NCI-H2227 (cell line): ENCODE results near the gene AANAT.

Source experiments
- DNase-seq: peaks from one replicate; lab custom pipeline; 2025; ENCODE audit not compliant: unreplicated experiment; lab: John Stamatoyannopoulos, UW

The AANAT gene

DNA sequence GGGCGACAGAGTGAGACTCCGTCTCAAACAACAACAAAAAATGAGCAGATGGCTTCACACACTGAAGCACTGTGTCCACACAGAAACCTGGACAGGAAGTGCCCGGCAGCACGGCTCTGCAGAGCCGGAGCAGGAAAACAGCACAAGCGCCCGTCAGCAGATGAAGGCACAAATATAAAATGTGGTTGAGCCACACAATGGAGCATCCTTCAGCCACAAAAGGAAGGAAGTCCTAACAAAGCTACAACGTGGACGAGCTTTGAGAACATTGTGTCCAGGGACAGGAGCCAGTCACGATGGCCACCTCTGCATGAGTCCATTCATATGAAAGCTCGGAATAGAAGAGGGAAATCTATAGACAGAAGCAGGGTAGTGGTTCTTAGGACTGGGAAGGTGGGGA is 18.2 kb downstream of the AANAT start:
- no peak for DNase-seq

DNA sequence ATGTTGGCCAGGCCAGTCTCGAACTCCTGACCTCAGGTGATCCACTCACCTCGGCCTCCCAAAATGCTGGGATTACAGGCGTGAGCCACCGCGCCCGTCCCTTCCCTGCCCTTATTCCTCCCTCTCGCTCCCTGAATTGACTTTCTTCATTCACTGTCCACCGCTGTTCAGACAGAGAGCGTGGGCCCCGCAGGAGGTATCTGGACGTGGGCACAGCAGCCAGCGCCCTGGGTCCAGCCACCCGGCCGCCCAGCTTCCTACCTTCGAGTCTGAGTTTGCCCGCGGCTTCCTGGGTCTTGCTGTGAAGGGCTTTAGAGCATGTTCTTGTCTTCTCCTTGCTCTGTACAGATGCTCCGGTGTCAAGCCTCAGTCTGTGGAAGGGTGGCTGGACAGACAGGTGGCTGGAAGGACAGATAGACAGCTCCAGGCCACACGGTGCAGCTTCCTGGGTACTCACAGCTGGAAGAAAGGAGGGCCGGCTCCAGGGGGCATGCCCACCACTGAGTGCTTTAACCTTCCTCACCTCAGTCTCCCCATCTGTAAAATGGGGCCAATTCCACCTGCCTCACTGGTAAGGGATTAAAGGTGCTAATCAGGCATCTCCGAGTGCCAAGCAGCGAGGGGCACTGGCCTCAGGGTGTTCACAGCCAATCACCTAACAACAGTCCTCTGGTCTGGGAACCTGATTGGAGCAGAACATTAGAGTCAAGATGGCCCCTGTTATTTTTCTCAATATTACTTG is 20.2 kb downstream of the AANAT start:
- DNase-seq: no peak

DNA sequence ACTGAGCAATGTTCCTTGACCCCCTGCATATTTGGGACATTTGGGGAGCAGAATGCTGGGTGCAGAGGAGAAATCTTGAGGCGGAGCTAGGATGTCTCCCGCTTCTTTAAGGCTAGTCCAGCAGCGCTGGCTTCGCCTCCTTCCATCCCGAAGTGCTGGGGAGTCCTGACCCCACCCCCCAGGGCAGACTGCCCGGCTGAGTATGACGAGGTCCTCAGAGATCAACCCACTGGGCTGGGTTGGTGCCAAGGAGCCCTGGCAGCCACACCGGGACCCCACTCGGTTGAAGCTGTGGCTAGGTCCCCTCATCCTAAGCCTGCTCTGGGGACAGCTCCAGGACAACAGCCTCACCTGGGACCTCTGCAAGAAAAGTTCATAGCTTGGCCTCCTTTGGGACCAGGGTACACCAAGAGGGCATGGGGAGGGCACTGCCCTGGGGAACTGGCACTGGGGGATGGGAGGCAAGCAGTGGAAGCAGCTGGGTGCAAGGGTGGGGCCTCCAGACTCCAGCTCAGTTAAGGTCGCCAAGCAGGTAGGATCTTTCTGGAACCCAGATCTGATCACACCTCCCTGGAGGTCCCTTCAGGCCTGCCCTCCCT is 22.8 kb downstream of the AANAT start:
- no peak for DNase-seq

DNA sequence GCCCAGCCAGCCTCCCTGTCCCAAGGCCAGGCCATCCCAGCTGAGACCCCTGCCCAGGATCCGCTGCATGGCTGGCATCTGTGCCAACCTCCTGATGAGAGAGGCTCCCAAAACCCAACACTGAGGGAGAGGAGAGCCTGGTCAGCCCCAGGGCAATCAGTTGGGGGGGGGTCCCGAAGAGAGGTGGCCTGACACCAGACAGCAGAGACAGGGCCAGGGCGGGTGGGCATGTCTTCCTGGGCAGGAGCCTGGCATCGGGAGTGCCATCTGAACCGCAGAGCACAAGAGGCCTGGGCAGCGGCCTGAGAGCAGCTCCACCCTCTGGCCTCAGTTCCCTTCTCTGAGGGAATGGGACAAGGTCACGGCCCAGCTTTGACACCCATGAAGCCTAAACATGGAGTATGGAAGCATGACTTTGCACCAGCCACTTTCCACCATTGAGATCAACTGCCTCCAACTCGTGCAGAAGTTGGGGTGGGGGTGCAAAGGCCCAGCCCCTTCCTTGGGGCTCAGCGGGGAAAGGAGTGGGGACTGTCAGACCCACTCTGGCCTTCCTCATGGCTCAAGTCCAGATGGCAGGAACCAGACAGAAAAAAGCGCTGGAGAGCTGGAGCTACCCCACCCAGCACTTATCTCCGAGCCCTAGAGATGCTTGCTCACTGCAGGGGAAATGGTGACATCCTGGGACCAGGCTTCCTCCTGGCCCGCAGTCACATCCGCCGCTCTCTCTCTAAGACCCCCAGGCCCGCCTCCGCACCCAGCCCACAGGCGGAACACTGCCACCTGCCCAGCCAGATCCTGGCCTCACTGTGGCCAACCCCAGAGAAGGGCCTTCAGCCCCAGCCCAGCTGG is 24.1 kb downstream of the AANAT start:
- DNase-seq: no peak

DNA sequence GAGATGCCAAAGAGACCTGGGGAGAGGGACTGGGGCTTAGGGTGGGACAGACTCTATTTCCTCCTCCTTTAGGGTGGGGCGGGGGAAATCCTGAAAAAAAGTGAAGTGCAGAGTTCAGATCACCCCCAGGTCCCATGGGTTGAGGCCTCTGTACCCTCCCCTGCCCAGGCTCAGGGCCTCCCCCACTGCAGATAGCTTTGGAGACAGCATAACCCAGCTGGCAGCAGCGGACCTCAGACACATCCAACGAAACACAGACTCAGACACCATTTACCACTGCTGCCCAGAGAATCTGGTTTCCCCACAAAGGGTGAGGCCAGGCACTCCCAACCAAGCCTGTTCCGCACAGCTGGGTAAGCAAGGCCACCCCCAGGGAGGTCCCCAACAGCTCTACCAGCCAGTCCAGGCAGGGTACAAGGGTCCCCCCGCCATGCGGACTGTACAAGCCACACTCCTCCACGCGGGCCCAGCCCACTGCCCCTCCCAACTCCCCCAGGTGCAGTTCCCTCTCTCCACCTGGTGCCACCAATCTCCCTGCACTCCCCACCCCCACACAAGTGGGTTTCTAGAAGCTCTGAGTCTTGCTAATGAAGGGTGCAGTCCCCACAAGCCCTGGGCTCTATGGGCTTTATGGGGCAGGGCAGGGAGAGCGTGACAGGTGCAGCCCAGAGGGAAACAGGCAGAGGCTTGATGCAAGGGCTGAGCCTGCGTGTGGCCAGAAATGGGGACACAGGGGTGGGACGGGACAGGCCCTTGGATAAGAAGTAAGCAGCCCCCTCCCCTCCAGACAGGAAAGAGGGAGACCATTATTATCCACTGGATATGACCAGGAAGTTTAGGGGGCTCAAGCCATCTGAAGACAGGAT is 25.0 kb downstream of the AANAT start:
- DNase-seq: no peak

DNA sequence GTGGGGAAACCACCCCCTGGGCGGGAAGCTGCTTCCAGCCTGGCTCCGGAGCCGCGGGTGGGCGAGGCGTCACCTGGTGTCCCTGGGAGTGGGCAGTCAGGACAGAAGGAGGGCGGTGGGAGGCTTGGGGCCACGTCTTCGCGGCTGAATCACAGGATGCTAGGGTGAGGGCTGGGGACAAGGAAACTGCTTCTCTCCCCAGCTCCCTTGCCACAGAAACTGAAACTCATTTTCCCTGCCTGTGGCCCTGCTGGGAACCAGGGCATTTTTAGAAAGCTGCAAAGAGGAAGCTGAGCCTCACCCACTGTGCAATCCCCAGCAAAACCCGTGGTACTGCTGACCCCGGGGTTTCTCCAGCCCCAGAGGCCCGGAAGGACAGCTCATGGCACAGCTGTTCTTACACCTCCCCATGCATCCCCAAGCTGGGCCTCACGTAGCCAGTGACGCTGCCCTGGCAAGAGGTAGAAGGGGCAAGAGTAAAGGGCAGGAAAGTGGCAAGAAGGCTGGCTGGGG is 25.6 kb downstream of the AANAT start:
- peak; percentile 39 for DNase-seq

DNA sequence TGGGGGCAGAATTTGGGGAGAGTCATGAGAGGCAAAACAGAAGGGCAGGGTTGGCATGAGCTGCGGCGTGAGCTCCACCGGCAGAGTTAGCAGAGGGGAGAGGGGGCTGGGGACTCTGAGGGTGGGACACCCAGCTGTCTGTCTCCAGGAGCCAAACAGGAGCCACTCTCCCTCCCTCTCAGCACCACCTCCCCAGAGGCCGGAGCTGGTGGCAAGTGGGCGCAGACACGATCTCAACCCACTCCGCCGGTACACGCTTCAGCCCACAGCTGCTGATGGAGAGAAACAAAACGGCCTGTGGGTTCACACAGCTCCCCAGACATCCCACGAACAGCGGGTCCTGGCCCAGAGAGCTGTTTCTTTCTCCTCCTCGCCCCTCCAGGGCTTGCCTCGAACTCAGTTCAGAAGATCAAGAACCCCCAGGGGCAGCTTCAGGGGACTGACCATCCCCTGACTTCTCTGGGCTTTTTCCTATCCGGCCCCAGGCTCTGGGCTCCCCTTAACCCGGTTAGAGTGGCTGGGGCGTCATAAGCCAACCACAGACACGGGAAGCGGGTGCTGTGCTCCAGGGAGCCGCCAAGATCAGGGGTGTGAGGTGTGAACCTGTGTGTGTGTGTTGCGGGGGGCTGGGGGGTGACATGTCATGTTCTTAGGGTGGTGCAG is 26.2 kb downstream of the AANAT start:
- no peak for DNase-seq

DNA sequence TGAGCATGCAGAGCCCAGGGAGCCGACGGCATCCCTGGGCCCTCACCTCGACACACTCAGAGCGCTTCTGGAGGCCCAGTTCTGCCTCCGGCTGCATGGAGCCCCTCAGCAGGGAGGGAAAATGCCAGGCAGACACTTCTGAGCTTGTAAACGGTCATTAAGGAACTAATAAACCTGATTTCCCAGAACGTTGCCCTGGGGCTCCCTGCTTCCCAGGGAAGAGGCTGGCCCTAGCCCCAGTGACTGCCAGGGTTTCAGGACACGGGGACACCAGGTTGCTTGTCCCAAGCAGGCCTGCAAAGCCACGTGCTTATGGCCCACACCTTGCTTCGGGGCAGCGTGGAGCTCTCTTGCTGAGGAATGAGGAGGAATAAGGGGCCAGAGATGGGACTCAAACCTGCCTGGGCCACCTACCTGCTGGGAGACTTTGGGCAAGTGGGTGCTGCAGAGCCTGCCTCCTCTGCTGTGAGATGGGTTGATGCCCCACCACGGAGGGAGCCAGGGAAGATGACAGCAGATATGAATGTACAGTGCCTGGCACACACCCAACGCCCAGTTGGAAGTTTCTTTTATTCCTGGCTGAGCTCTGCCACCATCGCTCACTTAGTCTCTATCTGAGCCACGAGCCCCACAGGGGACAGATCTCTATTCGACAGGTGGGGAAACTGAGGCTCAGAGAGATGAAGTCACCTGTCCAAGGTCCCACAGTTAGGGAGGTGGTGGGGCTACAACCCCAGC is 28.4 kb downstream of the AANAT start:
- DNase-seq: no peak

DNA sequence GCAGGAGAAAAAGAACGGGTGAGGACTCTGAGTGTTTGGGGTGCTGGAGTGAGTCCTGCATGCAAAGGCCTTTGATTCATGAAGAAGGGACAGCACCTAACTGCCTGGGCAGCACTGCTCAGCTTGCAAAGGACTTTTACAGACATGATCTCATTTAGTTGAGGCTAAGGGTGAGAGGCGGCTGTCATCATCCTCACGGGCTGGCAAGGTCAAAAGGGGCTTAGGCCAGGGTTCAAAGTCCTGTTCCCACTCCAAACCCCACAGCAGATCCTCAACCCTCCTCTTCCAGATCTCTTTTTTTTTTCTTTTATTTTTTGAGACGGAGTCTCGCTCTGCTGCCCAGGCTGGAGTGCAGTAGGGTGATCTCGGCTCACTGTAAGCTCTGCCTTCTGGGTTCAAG is 29.1 kb downstream of the AANAT start:
- DNase-seq: no peak

DNA sequence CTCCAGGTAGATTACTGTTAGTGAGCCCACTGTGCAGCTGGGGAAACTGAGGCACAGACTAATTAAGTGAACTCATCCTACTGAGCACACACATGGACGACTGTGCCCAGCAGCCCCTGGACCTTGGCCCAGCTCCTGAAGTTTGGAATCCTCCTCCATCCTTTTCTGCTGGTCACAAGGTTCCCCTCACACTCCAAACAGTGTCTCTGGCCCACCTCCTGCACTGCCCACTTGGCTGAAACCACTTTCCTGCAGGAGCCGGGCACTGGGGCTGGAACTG is 30.2 kb downstream of the AANAT start:
- no peak for DNase-seq

DNA sequence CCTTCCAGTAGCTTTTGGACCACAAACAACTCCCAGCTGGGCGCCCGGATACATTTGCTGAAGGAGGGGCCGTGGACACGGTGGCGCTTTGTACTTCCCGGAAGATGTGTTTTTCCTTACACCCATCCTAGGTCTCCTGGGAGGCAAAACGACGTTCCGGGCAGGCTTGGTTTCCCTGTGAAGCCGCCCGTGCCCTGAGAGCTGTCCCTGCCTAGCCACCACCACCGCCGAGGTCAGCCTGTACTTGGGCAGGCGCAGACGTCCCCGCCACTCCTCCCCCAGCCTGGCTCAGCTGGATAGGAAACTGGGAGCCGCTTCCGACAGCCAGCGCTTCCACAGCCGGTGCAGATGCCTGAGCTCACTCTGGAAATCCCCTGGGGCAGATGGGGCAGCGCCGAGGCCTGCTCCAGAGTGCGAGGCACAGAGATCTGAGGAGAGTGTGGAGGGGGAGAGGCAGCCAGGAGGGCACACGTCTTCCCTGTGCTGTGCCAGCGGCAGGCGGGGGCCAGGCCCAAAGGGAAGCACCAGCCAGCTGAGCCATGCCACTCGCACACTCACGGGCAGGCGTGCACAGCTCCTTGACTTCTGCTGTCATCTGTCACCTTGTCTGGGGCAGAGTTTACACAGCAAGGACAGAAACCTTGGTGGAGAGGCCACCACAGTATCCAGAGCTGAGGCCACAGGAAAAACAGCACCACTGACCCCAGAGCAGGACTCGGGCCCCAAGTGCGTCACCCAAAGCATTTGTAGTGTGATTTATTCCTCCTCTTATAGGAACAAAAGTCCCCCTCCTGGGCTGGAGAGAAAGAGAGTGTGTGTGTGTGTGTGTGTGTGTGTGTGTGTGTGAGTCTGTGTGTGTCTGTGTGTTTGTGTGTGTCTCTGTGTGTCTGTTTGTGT is 30.8 kb downstream of the AANAT start:
- DNase-seq: peak; percentile 71

DNA sequence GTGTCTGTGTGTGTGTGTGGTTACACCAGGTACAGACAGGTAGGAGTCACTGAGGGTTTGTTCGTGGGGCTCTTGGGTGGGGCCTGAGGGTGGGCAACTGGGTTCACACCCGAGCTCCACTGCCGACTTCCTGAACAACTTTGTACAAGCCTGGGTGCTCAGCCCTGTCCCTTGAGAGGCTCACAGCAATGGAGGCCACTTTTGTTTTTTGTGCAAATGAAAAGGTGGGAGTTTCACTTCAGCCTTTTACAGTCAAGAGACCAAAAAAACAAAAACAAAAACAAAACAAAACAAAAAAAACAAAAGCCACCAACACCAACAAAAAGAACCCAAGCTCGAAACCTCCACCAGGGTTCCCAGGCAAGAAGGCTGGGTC is 31.5 kb downstream of the AANAT start:
- no peak for DNase-seq

DNA sequence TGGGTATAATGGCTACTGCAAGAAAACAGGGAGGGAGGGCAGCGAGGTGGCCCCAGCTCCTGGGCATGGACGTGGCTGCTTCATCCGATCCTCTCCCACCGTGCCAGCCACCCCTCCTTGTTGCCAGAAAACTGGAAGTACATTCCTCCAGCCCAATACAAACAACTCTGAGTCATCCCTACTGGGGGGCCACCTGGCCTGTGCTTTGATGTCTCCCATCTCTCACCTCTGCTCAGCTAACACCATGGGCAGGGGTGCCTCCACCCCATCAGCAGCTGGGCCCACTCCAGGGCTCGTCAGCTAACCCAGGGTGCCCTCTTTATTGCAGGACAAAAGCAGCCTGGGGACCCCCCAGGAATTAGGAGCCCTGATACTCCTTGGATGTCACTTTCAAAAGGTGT is 31.9 kb downstream of the AANAT start:
- DNase-seq: no peak

DNA sequence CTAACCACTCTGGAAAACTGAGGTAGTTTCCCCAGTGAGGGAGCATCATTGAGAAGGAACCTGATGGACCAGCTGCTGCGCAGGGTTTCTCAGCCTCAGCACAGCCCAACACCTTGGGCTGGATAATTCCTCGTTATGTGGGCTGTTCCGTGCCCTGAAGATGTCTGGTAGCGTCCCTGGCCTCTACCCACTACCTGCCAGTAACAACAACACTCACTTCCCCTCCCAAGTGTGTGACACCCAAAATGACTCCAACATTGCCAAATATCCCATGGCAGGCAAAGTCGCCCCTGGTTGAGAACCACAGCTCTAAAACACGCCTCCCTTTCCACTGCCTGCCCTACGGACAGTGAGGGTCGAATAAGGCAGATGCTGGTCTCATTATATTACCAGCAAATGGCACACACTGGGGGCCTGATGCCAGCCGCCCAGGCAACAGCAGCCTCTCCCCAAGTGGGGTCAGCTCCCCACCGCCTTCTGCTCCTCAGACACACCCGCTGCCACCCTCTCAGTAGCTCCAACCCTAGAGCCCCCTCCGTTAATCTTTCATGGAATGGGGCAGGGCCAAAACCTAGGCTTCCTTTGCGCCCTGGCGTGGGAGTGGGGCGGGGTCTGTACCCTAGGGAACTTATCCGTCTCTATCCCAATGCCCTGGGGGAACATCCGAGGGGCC is 32.8 kb downstream of the AANAT start:
- no peak for DNase-seq

DNA sequence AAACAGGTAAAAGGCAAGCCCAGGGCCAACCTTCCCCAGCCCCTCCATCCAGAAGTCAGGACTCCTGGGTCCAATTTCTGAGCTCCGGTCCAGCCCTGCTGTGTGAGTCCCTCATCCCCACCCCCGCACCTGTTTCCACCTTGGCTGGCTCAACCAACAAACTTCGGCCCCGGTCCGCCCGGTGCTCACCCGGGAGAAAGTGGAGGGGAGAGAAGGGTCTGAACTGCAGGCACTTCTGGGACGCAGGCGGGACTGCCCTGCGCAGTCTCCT is 33.3 kb downstream of the AANAT start:
- DNase-seq: no peak

DNA sequence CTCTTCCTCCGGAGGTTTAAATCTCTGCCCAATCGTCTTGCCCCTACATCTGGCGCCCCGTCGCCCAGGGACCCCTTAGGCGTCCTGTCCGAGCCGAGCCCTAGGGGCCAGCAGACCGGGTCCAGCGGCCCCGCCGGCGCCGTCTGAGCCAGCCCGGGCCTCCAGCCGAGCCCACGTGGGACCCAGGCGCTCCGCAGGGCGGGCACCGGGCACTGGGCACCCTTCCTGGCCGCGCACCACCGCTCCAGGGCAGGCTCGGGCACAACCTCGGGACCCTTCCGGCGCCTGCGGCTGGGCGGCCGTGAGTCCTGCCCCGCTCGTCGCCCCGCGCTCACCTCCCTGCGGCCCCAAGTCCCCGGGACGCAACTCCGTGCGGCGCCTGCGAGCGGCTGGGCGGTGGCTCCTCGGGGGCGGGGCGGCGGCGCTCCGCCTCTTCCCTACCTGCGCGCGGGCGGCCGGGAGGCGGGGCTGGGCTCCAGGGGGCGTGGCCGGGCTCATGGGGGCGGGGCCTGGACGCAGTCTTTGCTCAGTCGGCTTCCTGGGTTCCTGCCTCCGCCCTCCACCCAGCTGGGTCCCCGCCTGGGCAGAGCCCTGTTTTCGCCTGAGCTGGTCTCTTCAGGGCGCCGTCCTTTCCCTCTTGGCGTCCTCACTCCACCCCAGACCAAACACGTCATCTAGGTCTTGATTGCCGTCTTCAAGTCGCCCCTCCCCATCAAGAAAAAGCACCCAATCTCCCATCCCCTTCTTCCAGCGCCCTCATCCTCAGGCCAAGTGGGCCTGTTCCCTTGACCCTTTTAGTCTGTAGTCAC is 33.8 kb downstream of the AANAT start, which contains the start of gene RHBDF2:
Gene RHBDF2 (minus strand): TSS at position 406 of the 809 bp plus-strand sequence. CDS start 19,899 bp downstream, outside the sequence.
- DNase-seq: peak; percentile 81

DNA sequence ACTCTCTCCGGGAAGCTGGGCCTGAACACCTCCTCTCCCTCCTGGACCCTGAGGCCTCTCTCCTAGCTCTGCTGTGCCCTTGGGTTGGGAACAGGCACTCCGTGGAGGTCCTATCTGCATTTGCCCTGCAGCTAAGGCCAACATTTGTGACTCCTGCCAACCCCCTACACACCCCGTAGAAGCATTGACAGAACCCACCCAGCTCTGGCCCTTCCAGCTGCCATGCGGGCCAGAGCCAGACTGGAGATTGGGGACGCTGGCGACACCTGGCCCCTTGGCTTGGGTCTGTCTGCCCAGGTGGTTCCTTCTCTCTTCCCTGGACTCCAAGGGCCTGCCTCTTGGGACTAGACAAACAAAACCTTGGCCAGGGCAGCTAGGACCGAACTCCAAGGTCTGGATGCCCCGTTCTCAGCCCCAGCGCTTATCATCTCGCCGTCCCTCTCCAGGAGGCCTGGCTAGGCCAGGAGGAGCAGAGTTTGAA is 34.5 kb downstream of the AANAT start:
- no peak for DNase-seq
